Islet precursor cell (in vitro differentiated cells): ENCODE measurements around the gene TMED4.
"Not testable (repeated sequence)": the region's sequence is repeated elsewhere in the genome, so short reads cannot be mapped to it uniquely, and the experiment has no call there.

Experiments used
- DNase-seq: peaks from one replicate; pipeline ENCODE4 v3.0.0-alpha.2; 2018

TMED4 gene

GRCh38 chr7:44568771-44569560, 13.1 kb downstream of the TMED4 start:
- DNase-seq: no peak

- no peak for DNase-seq
Observed at GRCh38 chr7:44567884-44568283, 14.1 kb downstream of the TMED4 start.

- no peak for DNase-seq
Observed at GRCh38 chr7:44566680-44567079, 15.4 kb downstream of the TMED4 start.

- no peak for DNase-seq
Observed at GRCh38 chr7:44565795-44566559, 16.1 kb downstream of the TMED4 start.

- DNase-seq: peak; percentile 82
Observed at GRCh38 chr7:44565097-44565794, 16.8 kb downstream of the TMED4 start.

GRCh38 chr7:44564606-44565005, 17.4 kb downstream of the TMED4 start:
- no peak for DNase-seq

- DNase-seq: peak; percentile 41
Observed at GRCh38 chr7:44563171-44563679, 18.8 kb downstream of the TMED4 start.

- not testable (repeated sequence) for DNase-seq
Observed at GRCh38 chr7:44562622-44562962, 19.4 kb downstream of the TMED4 start.

GRCh38 chr7:44561962-44562621, 19.9 kb downstream of the TMED4 start:
- no peak for DNase-seq

- DNase-seq: no peak
Observed at GRCh38 chr7:44561481-44561880, 20.6 kb downstream of the TMED4 start.

- no peak for DNase-seq
Observed at GRCh38 chr7:44559485-44559884, 22.5 kb downstream of the TMED4 start.

GRCh38 chr7:44557485-44557884, 24.5 kb downstream of the TMED4 start:
- no peak for DNase-seq

- no peak for DNase-seq
Observed at GRCh38 chr7:44555350-44555749, 26.7 kb downstream of the TMED4 start.

GRCh38 chr7:44552473-44553005, 29.5 kb downstream of the TMED4 start:
- not testable (repeated sequence) for DNase-seq

- peak; percentile 17 for DNase-seq
Observed at GRCh38 chr7:44549457-44549856, 32.6 kb downstream of the TMED4 start.

GRCh38 chr7:44548893-44549292, 33.1 kb downstream of the TMED4 start:
- no peak for DNase-seq

- DNase-seq: peak; percentile 37
Observed at GRCh38 chr7:44547536-44548231, 34.3 kb downstream of the TMED4 start.

GRCh38 chr7:44541876-44542610, 40.0 kb downstream of the TMED4 start:
- DNase-seq: peak; percentile 46

- DNase-seq: peak; percentile 55
Observed at GRCh38 chr7:44541028-44541869, 40.8 kb downstream of the TMED4 start, which contains the start of gene NPC1L1. NPC1L1 (minus strand) TSS chr7:44541330; CDS start chr7:44541259, 71 bp downstream.

- no peak for DNase-seq
Observed at GRCh38 chr7:44540592-44541027, 41.4 kb downstream of the TMED4 start.
